ENCODE results near the gene NCL.

NCL gene, protein sequence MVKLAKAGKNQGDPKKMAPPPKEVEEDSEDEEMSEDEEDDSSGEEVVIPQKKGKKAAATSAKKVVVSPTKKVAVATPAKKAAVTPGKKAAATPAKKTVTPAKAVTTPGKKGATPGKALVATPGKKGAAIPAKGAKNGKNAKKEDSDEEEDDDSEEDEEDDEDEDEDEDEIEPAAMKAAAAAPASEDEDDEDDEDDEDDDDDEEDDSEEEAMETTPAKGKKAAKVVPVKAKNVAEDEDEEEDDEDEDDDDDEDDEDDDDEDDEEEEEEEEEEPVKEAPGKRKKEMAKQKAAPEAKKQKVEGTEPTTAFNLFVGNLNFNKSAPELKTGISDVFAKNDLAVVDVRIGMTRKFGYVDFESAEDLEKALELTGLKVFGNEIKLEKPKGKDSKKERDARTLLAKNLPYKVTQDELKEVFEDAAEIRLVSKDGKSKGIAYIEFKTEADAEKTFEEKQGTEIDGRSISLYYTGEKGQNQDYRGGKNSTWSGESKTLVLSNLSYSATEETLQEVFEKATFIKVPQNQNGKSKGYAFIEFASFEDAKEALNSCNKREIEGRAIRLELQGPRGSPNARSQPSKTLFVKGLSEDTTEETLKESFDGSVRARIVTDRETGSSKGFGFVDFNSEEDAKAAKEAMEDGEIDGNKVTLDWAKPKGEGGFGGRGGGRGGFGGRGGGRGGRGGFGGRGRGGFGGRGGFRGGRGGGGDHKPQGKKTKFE

DNA sequence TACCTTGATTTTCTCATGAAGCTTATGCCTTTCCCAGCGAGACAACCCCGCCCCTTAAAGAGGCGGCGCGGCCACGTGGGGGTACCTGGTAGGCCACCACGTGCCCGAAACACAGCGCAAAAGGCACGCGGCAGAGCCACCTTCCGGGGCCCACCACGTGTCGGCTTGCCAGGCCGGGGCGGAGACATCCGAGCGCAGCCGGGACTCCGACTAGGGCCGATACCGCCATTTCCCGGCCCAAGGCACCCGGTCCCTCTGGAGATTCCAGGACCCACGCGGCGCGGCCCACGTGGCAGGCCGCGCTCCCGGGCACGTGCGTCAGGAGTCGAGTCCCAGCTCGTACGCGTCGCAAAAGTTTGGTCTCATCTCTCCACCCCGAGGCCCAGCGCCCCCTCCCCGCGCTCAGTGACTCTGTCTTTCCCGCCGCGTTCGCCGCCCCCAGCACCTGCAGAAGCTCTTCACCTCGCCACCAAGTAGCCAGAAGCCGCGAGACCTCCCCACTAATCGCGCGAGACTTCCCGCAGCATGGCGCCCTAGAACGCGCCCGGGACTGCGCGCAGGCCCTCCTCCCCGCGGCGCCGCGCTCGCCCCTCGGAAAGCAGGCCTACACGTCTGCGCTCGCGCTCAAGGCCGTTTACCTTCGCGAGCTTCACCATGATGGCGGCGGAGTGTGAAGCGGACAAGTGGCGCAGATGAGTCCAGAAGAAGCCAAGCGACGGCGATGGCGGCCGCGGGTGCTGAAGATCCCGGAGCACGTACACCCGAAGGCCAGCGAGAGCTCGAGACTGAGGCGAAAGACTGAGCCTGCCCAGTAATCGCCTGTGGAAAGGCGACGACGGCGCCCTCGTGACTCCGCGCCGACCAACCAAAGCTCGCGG, at the start of gene NCL:
NCL (minus strand) TSS at position 787 of the 878 bp plus-strand sequence; CDS start at position 656, 131 bp downstream.
- DNase-seq: no peak

DNA sequence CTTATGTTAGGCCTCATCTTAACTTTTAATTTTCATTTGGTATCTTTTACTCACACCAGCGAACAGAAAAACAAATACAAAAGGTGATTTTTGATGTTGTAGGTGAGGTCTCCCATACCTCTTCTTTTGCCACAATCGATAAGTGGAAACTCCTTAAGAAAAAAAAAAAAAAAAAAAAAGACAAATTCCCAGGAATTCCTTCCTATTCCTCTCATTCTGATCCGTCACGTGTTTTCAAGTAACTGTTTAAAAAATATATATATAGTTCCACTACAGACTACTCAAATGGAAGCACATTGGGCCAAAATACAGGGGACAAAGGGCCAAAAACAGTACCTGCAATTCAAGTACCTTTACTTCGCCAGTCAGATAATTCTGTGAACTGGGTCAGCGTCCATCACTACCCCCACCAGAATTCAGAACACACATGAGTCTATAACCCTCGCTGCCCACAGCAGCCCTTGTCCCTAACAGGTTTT, 49.5 kb upstream of the NCL start:
- DNase-seq: no peak

DNA sequence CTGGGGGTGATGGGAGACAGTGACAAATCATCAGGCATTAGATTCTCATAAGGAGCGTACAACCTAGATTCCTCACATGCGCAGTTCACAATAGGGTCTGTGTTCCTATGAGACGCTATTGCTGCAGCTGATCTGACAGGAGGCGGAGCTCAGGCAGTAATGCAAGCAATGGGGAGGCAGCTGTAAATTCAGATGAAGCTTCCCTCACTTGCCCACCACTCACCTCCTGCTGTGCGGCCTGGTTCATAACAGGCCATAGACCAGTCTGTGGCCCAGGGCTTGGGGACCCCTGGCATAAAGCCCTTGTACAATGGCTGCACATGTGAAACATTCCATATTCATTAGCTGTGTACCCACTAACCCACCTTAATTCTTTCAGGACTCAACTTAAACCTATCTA, 47.9 kb upstream of the NCL start:
- DNase-seq: no peak

DNA sequence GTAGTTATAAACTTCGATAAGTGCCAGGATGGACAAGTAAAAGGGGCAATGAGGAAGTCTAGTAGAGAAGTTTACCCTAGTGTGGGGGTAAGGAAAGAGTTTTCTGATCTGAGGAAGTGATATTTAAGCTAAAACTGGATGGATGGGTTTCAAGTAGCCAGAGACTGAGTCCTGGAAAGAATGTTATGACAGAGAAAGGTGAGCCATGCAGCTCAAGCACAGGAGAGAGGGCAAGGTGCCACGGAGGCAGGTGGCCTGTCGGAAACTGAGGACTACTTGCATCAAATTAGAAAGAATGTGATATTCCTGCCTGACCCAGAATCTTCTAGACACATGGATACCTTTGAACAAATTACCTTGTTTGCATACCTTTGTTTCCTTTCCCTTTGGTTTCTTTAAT, 39.5 kb upstream of the NCL start:
- no peak for DNase-seq

DNA sequence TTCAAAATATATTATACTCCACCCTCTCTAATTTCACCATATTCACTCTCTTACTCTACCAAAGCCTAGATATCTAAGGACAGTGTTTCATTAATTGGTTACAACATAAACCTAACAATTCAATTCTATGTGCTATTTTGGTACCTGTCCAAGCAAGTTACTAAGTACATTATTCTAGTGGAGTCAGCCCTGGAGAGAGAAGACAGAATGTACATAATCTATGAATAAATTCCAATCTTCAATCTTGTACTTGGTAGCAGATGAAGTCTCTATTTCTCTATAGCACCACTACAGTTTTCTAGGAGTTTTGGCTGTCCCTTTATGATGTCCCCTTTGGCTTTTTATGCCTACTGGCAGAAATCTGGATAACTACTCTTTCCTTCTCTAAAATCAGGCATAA, 38.3 kb upstream of the NCL start:
- no peak for DNase-seq

DNA sequence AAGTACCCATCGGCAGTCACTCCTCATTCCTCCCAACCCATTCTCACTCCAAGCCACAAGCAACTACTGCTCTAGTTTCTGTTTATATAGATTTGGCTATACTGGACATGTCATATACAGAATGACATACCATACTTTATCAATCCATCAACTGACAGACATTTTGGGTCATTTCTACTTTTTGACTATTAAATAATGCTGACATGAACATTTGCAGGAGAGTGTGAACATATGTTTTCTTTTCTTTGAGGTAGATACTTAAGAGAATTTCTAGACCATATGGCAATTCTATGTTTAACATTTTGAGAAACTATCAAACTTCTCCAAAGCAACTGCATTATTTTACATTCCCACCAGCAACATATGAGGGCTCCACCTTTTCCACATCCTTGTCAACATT, 33.4 kb upstream of the NCL start:
- no peak for DNase-seq

DNA sequence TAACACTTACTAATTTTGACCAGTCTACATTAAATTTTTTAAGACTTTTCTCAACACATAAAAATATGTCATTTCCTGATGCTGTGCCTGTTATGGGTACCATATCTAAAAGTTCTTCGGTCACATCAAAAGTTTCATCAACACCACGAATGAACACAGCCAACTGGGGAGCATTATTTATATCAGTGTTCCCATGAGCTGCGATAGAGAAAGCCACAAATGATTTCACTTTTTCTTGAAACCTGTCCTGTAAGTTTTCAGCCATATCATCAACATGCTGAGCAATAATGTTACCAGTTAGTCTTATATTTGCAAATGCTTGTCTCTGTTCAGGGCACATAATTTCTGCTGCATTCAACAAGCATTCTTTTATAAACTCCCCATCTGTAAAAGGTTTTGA, 30.4 kb upstream of the NCL start:
- DNase-seq: no peak

DNA sequence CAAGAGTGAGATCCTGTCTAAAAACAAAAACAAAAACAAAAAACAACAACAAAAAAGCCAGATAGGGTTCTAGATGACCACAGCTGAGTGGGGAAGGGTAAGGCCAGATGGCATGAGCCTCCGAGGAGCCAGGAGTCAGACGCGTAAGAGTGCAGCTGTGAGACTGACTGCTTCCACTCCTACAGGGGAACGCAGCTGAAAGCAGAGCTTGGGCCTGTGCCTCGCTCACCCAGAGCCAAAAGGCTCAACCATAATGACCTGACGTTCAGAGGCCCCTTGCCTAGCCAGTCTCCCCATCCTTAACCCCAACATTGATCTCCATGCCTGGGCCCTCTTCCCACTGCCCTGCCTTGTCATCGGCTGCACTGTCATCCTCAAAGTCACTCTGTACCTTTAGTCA, 26.5 kb upstream of the NCL start:
- DNase-seq: no peak

DNA sequence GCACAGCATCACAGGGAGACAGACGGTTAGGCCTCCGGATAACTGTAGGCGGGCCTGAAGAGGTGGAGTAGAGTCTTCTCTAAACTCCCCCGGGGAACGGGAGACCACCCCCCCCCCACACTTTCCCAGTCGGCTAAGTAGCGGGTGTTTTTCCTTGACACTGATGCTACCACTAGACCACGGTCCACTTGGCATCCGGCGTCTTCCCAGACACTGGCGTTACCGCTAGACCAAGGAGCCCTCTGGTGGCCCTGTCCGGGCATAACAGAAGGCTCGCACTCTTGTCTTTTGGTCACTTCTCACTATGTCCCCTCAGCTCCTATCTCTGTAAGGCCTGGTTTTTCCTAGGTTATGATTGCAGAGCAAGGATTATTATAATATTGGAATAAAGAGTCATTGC, 25.7 kb upstream of the NCL start:
- DNase-seq: no peak

DNA sequence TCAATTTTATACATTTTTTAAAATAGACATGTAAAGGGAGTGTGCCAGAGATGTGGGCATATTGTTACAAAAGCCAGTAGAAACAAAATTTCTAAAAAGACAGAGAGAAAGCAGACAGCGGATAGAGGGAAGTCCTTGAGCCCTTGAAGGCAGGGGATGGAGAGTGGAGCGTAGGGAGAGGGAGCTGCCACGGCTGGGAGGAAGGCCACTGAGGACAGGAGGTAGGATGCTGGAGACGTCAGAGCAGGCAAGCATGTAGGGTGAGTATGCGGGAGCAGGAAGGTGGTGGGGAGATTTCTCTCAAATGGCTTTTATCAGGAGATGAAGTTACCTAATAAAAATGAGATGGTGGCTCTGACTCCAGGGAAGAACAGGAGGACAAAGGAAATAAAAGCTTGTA, 24.0 kb upstream of the NCL start:
- no peak for DNase-seq

DNA sequence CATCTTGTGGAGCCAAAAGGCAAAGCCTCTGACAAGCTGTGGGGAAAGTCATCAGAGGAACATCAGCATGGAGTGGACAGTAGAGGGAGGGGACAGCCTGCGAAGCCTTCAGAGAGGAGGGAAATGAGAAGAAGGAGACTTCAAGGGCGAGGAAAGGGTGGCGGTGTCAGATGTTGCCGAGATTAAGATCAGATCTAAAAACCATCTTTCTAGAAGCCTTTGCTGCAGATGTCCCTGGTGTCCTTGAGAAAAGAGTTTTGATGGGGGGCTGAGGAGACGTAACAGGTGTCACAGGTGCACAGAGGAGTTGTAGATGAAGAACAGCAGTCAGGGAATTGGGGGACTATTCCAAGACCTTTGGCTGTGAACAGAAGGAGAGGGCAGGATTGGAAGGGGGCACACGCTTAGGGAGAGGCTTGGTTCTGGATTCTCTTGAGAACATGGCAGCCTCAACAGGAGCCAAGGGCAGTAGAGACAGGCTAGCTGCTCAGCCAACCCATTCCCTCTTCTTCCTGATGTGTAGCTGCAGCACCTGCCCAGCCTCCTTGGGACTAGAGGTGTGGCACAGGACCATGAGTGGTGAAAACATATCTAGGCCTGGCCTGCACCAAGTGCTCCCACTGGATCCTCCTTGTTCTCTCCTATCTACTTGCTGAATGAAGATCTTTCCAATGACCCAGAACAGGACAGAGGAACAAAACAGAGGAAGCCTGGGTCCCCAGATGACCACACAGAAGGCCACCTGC, 22.7 kb upstream of the NCL start:
- DNase-seq: no peak

DNA sequence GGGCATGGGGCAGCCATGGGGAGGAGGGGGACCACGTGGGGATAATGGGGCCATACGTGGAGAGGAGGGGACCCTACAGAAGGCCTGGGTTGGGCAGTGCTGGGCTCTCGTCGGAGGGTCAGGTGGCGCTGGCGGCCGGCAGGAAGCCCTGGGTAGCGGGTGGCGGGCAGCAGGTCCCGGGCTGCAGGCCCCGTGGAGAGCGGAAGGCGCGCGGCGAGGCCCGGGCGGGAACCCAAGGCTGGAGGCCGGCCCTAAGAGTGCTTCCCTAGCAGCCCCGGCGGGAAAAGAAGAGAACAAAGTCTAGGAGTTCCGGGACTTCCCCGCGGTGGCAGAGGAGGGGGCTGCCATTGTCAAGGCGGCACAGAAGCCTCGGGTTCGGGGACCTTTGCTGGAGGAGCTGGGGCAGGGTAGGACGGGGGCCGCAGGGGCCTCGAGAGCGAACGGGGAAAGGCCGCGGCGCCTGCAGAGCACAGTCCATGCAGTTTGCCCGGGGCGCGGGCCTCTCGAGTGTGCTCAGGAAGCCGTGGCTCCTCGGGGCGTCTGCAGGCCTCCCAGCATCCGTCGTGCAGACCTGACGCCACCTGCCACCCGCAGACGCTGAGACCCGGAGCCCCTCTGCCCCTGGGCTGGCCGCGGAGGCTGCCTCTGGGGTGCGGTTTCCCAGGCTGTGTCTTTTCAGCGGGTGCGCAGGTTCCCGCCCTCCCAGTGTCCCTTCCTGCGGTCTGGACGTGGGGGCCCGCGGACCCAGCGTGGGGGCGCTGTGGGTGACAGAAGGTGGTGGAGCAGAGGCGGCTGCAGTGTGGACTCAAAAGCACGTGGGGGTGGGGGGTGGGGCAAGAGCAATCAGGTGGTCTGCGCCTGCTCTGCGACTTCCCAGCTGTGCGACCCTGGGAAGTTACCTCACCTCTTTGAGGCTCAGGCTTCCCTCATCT, 19.4 kb upstream of the NCL start:
- DNase-seq: peak; percentile 19 to 30

DNA sequence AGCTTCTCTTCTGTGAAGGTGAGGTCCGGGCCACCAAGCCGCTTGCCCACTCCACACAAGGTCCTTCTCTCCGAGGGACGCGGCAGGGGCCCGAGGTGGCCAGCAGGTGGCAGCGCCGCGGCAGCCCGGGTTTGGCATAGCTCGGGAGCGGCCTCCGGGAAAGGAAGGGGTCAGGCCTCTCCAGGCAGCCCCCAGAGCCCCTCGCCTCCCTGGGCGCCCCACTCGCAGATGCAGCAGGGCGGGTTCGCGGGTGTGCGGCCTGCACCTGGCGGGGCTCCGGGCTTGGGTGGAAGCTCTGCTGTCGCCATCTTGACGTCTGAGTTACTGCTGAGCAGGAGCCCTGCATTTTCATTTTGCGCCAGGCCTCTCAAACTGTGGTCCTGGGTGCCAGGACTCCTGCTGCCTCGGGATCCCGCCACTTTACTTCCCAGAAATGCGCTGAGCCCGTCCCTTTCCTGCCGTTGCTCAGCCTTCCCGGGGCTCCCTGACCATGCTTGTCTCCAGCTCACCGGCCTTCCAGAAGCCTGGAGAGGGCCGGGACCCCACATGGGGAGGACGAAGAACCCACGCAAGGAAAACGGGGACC, 18.6 kb upstream of the NCL start:
- DNase-seq: peak; percentile 31

DNA sequence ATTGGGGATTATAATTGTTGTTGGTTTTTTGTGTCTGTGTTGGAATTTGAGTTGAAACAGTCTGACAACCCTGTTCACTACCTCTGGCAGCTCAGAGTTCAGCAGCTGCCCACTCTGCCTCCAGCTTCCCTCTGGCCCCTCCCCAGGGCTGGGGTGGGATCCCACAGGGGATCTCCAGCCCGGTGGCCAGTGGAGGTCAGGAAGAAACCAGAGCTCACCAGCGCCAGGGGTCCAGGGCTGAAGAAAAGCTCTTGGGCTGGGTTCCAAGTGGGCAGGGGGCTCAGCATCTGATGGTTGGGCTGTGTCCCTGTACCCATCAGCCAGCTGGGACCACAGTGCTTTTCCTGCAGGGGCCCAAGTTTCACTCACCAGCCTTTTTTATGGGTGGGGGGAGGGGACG, 16.5 kb upstream of the NCL start:
- DNase-seq: no peak

DNA sequence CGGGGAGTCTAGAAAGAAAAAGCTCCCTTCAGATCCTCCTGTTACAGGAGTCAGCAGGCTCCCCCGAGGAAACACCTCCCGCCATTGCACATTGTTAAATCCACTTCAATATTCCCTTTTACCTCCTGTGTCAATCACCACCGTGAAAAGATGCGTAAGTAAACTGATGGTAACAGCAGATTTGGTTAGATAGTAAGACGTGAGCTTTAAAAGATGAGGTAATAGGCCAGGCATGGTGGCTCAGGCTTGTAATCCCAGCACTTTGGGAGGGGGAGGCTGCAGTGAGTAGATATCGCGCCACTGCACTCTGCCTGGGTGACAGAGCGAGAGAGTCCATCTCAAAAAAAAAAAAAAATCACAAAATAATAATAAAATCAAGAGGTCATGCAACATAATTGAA, 15.2 kb upstream of the NCL start:
- DNase-seq: no peak

DNA sequence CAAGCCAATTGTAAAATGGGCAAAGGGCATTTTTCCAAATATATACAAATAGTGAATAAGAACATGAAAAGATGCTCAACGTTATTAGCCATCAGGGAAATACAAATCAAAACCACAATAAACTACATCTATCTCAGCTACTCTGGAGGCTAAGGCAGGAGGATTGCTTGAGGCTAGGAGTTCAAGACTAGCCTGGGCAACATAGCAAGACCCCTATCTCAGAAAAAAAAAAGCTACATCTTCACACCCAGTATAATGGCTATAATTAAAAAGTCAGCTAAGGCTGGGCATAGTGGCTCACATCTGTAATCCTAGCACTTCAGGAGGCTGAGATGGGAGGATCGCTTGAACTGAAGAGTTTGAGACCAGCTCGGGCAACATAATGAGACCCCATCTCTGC, 12.6 kb upstream of the NCL start:
- no peak for DNase-seq

DNA sequence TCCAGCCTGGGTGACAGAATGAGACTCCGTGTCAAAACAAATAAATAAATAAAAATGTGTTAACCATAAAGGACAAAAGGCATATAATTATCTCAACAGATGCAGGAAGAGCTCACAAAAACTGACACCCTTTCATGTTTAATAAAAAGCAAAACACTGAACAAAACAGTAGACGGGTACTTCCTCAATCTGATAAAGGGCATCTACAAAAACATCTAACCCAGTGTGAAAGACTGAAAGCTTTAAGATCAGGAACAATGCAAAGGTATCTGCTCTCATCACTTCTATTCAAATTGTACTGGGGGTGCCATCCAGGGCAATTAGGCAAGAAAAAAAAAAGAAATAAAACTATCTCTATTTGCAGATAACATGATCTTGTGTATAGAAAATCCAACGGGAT, 11.7 kb upstream of the NCL start:
- DNase-seq: no peak

DNA sequence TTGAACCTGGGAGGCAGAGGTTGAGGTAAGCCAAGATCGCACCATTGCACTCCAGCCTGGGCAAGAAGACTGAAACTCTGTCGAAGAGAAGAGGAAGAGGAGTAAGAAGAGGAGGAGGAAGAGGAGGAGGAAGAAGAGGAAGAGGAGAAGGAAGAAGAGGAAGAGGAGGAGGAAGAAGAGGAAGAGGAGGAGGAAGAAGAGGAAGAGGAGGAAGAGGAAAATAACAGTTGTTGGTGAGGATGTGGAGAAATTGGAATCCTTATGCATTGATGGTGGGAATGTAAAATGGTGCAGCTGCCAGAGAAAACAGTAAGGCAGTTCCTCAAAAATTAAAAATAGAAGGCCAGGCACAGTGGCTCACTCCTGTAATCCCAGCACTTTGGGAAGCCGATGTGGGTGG, 8.5 kb upstream of the NCL start:
- DNase-seq: no peak

DNA sequence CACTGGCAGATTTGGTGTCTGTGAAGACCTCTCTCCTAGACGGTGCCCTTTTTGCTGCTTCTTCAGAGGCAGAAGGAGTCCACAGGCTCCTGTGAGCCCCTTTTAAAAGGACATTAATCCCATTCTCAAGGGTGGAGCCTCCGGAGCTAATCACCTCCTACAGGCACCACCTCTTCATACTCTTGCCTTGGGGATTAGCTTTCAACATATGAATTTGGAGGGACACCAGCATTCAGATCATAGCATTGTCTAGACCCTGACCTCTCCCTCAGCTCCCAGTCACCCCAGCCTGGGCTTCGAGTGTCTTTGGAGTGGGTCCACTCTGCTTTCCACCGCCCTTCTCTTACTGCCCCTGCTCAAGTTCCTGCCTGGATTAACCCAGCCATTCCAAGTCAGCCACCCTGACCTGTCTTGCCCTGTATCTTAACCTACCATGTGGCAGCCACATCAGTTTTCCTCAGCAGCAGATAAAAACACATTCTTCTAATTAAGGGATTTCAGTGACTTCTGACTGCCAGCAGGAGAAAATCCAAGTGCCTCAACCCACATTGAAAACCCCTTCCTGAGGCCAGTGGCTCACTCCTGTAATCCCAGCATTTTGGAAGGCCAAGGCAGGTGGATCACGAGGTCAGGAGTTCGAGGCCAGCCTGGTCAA, 6.1 kb upstream of the NCL start:
- DNase-seq: no peak

DNA sequence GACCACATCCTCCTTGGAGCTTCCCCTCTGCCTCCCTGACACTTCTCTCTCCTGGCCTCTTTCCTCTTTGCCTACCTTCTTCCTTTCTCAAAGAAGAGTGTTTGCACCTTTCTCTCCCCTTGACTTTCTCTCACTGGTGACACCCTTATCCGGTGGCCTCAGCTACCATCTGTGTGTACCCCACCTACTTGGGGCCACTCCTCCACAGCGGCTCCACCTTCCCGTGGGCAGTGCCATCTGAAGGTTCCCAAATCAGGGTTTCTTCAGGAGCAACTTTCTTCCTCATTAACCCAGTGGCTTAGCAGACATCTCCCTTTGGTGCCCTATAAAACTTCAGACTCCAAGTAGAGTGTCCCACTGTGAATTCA, 5.3 kb upstream of the NCL start:
- no peak for DNase-seq
